DOHH2 (cell line): Measurements from ENCODE around the gene POU2F3.

ENCODE experiments used
- CTCF ChIP-seq: fragments of 200-600 bp; sonication (generic); IDR thresholded peaks from one replicate; pipeline ENCODE4 v1.5.1; 2014; ENCODE audit warnings: antibody characterized with exemption, mild to moderate bottlenecking, low read depth, low read length; ENCODE audit not compliant: poor library complexity, severe bottlenecking
- EZH2phosphoT487 ChIP-seq: fragments of 200-600 bp; sonication (generic); IDR thresholded peaks from 2 replicates; pipeline ENCODE4 v1.6.1; 2017; ENCODE audit warnings: borderline replicate concordance, mild to moderate bottlenecking, antibody characterized with exemption, low read length, moderate library complexity, mixed read lengths

- no peak for TF ChIP-seq CTCF
- TF ChIP-seq EZH2phosphoT487 = no peak
Measured at GRCh38 chr11:120334332-120334731, 94.4 kb downstream of the POU2F3 start.
